Measurements from ENCODE around the gene PRKCH. TPM values are rescaled to one million over a fixed set of nuclear protein-coding genes. Genes with fewer than 3 reads are reported as not detected.
"Not testable (repeated sequence)": the region's sequence is repeated elsewhere in the genome, so short reads cannot be mapped to it uniquely, and the experiment has no call there.

The PRKCH gene
- total RNA-seq, 6 experiments from 2014 or later, result 5.0 to 12.1 (median 8.8) TPM

DNA sequence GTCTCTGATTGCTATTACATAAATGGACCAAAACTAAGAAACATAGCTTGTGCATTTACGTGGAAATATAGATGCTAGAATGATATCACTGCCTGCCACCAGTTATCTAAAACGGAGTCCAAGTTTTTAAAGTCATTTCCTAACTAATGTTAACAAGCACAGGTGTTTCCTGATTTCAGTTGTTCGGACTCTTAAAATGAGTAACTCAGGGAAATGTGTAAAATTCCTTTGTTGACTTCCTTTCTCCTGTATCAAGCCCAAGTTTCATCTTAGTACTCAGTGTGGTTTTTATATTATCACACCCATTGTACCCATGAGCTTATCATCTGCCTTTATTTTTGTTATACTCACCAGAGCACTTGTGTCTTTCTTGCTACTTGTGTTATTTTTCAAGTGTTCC, 13.2 kb upstream of the PRKCH start:
- Histone ChIP-seq H3K9me3 (no peaks in the 10 kb centered on the region), H3K36me3 (no peaks in the 10 kb centered on the region), H3K27me3 (no peaks in the 10 kb centered on the region), H3K27ac (no peak overlapping the region), H3K4me1 (no peaks in the 10 kb centered on the region), H3K4me3 (no peak overlapping the region)
- TF ChIP-seq CTCF (IDR thresholded peaks at IDR 0.05) (no peak), POLR2A (IDR thresholded peaks at IDR 0.05) (no peak)
- intact Hi-C loops (cut with DNase I), result no loop called here
- DNase-seq (no peak), ATAC-seq (peak; percentile 42 to 78 (median 66))
- WGBS (ENCODE audit: insufficient coverage, low coverage, low lambda C conversion rate, missing lambda C conversion rate), result 27% methylated on average over 3 of the region's 3 CpGs

DNA sequence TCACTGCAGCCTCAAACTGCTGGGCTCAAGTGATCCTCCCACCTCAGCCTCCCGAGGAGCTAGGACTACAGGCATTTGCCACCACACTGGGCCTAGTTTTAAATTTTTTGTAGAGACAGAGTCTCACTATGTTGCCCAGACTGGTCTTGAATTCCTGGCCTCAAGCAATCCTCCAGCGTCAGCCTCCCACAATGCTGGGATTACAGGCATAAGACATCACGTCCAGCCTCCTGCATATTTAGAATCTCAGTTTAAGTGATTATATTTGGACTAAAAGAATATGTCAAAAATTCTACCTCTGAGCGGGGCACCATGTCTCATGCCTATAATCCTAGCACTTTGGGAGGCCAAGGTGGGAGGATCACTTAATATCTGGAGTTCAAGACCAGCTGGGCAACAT, 12.7 kb upstream of the PRKCH start:
- intact Hi-C loops (cut with DNase I); H3K4me1 ChIP-seq; ATAC-seq; H3K27ac ChIP-seq; H3K9me3 ChIP-seq; H3K4me3 ChIP-seq; DNase-seq; H3K36me3 ChIP-seq; H3K27me3 ChIP-seq: not testable (repeated sequence)
- WGBS (ENCODE audit: insufficient coverage, low coverage, low lambda C conversion rate, missing lambda C conversion rate), result 89% methylated on average over 3 of the region's 4 CpGs

DNA sequence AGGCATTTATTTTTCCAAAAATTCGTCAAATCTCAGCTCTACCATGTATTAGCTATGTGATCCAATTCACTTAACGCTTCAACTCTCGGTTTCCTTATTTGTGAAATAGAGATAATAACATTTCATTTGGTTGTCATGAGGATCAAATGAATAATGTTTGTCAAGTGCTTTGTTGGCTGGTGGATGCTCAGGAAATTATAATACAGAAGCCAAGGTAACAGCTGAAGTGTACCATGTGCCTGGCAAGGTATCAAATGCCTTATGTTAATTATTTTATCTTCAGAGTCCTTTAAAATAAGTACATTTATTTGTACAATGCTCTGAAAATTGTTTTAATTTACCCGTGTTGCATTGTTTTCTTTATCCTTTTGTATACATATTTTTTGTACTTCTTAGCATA, 6.1 kb upstream of the PRKCH start:
- Histone ChIP-seq H3K27ac (no peak overlapping the region), H3K4me3 (no peak overlapping the region), H3K9me3 (no peaks in the 10 kb centered on the region), H3K27me3 (no peaks in the 10 kb centered on the region), H3K36me3 (no peaks in the 10 kb centered on the region), H3K4me1 (no peaks in the 10 kb centered on the region)
- TF ChIP-seq CTCF (IDR thresholded peaks at IDR 0.05), result no peak
- no peak for TF ChIP-seq POLR2A (IDR thresholded peaks at IDR 0.05)
- intact Hi-C loops (cut with DNase I), result no loop called here
- 77% methylated on average over 4 of the region's 4 CpGs for WGBS (ENCODE audit: insufficient coverage, low coverage, low lambda C conversion rate, missing lambda C conversion rate)
- DNase-seq (no peak), ATAC-seq (no peak)

DNA sequence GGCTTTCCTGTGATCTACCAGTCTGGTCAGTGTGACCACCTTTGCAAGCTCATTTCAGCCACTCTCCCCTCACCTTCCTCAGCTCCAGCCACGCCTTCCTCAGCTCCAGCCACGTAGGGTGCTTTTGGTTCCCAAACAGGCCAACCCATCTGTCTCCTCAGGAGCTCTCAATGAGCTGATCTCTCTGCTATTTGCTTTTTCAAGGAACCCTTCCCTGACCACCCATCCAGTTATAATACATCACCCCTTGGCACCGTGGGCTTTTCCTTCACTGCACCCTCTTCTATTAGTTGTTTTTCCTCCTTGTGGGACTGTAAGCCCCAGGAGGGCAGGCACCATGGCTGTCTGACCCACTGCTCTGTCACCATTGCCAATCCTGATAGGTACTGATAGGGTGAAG, 2.3 kb upstream of the PRKCH start:
- TF ChIP-seq CTCF (IDR thresholded peaks at IDR 0.05) (no peak), POLR2A (IDR thresholded peaks at IDR 0.05) (no peak)
- WGBS (ENCODE audit: insufficient coverage, low coverage, low lambda C conversion rate, missing lambda C conversion rate), result 83% methylated on average over 3 of the region's 3 CpGs
- H3K4me1 ChIP-seq, result peaks cover 0 to 14% (median 0%) of the 10 kb centered on the region in 4 donors
- no peak overlapping the region for H3K4me3 ChIP-seq
- no peaks in the 10 kb centered on the region for H3K27me3 ChIP-seq
- DNase-seq, result no peak
- intact Hi-C loops (cut with DNase I), result no loop called here
- no peaks in the 10 kb centered on the region for H3K36me3 ChIP-seq
- H3K9me3 ChIP-seq, result no peaks in the 10 kb centered on the region
- H3K27ac ChIP-seq, result no peak overlapping the region
- ATAC-seq, result no peak

- no peaks in the 10 kb centered on the region for H3K36me3 ChIP-seq
- intact Hi-C loops (cut with DNase I), result no loop called here
- WGBS (ENCODE audit: insufficient coverage, low coverage, low lambda C conversion rate, missing lambda C conversion rate), result 89% methylated on average over 3 of the region's 6 CpGs
- no peak for TF ChIP-seq CTCF (IDR thresholded peaks at IDR 0.05)
- TF ChIP-seq POLR2A (IDR thresholded peaks at IDR 0.05), result no peak
- H3K27me3 ChIP-seq, result no peaks in the 10 kb centered on the region
- ATAC-seq, result no peak
- H3K27ac ChIP-seq, result no peak overlapping the region
- H3K4me1 ChIP-seq, result peaks cover 0 to 14% (median 0%) of the 10 kb centered on the region in 4 donors
- no peak for DNase-seq
- H3K4me3 ChIP-seq, result no peak overlapping the region
- no peaks in the 10 kb centered on the region for H3K9me3 ChIP-seq
Observed at GRCh38 chr14:61319706-61320105, 1.7 kb upstream of the PRKCH start.

DNA sequence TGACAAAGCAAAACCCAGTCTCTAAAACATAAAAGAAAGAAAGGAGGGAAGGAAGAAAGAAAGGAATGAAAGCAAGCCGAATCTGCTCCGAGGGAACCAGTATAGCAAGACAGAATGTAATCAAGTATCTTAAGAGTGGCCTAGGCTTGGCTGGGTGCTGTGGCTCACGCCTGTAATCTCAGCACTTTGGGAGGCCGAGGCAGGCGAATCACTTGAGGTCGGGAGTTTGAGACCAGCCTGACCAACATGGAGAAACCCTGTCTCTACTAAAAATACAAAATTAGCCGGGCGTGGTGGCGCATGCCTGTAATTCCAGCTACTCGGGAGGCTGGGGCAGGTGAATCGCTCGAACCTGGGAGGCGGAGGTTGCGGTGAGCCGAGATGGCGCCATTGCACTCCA, 1.2 kb upstream of the PRKCH start:
- H3K27me3 ChIP-seq; H3K36me3 ChIP-seq; ATAC-seq; H3K27ac ChIP-seq; DNase-seq; H3K4me3 ChIP-seq; intact Hi-C loops (cut with DNase I); H3K9me3 ChIP-seq: not testable (repeated sequence)
- 87% methylated on average over 14 of the region's 16 CpGs for WGBS (ENCODE audit: insufficient coverage, low coverage, low lambda C conversion rate, missing lambda C conversion rate)
- peaks cover 0 to 14% (median 0%) of the 10 kb centered on the region in 4 donors for H3K4me1 ChIP-seq
